CD4-positive, alpha-beta T cell (primary cell): ENCODE measurements around the gene TAF6L. TPM values are rescaled to one million over a fixed set of nuclear protein-coding genes. Genes with fewer than 3 reads are reported as not detected.

ENCODE experiments used
- ATAC-seq: fragments of 200-7000 bp; cut with Tn5 transposase; one replicate; pipeline ENCODE4 v1.10.0; 2022; ENCODE audit warnings: mild to moderate bottlenecking; ENCODE audit not compliant: poor library complexity
- CTCF ChIA-PET: fragments of 350-600 bp; sonication (Branson Sonifier 250); formaldehyde crosslinking; loops from one replicate; lab custom pipeline; 2021; ENCODE audit warnings: antibody characterized with exemption, inconsistent platforms; lab: Charles Lee
- POLR2A ChIA-PET: fragments of 350-600 bp; sonication (Branson Sonifier 250); formaldehyde crosslinking; loops from one replicate; lab custom pipeline; 2021; ENCODE audit warnings: antibody characterized with exemption, inconsistent platforms; lab: Charles Lee
- DNase-seq, 14 experiments: peaks; one replicate each; pipeline ENCODE4 v3.0.0-alpha.2; 2013 to 2020; ENCODE audit warnings: mixed read lengths in 2 of 14
- H3K27ac ChIP-seq, 2 donors: one replicate each; pipeline versions ENCODE4 v1.5.1 to v1.7.0; 2013; ENCODE audit warnings: low read length in 2 of 2, low read depth in 1 of 2, mild to moderate bottlenecking in 1 of 2
- H3K27me3 ChIP-seq, 2 experiments: 1 replicate in 1 of 2; 2 replicates in 1 of 2; pipeline versions ENCODE4 v1.6.1 to v1.7.0; 2013; ENCODE audit warnings: low read length in 2 of 2, control low read depth in 1 of 2, mild to moderate bottlenecking in 1 of 2, moderate library complexity in 1 of 2; ENCODE audit not compliant: insufficient read depth in 2 of 2, control insufficient read depth in 1 of 2
- H3K36me3 ChIP-seq: one replicate; pipeline ENCODE4 v1.6.1; 2013; ENCODE audit warnings: low read length, control low read depth; ENCODE audit not compliant: insufficient read depth
- H3K4me1 ChIP-seq: one replicate; pipeline ENCODE4 v1.6.1; 2013; ENCODE audit warnings: low read length, control low read depth; ENCODE audit not compliant: insufficient read depth
- H3K4me3 ChIP-seq: one replicate; pipeline ENCODE4 v1.5.1; 2013; ENCODE audit warnings: mild to moderate bottlenecking, low read length, moderate library complexity
- H3K9me3 ChIP-seq, 2 experiments: 1 replicate in 1 of 2; 2 replicates in 1 of 2; pipeline versions ENCODE4 v1.6.1 to v1.7.0; 2013; ENCODE audit warnings: low read length in 2 of 2, mild to moderate bottlenecking in 2 of 2, control low read depth in 1 of 2, moderate library complexity in 1 of 2; ENCODE audit not compliant: control insufficient read depth in 1 of 2, insufficient read depth in 1 of 2
- H3K27ac Mint-ChIP-seq: one replicate; pipeline ENCODE4 v1.8.0; 2020; ENCODE audit warnings: mixed read lengths
- H3K27me3 Mint-ChIP-seq: one replicate; pipeline ENCODE4 v1.8.0; 2021; ENCODE audit warnings: mixed read lengths
- H3K36me3 Mint-ChIP-seq: one replicate; pipeline ENCODE4 v1.8.0; 2021; ENCODE audit warnings: low read depth, mixed read lengths
- H3K4me1 Mint-ChIP-seq: one replicate; pipeline ENCODE4 v1.8.0; 2021; ENCODE audit warnings: low read depth, mixed read lengths
- H3K4me3 Mint-ChIP-seq: one replicate; pipeline ENCODE4 v1.8.0; 2020; ENCODE audit warnings: mild to moderate bottlenecking, mixed read lengths
- H3K9me3 Mint-ChIP-seq: one replicate; pipeline ENCODE4 v1.8.0; 2020; ENCODE audit warnings: mixed read lengths
- CTCF ChIP-seq: fragments of 200-600 bp; IDR thresholded peaks from one replicate; pipeline ENCODE4 v1.8.0; 2022; ENCODE audit warnings: antibody characterized with exemption, mild to moderate bottlenecking
- intact Hi-C, 2 experiments: fragments of 100-400 bp; cut with DNase I in 1 of 2; cut with micrococcal nuclease in 1 of 2; formaldehyde crosslinking; loops; one replicate each; pipeline versions ENCODE4 v1.15.1 to v1.9.0; 2023 to 2025; cut with DNase I, micrococcal nuclease
- microRNA-seq: library from miRNA; unstranded; fragments of <30 nt; microRNA quantifications from one replicate; pipeline ENCODE4 v1.2.0, GENCODE V29; 2021; ENCODE audit warnings: borderline microRNAs expressed, borderline replicate concordance
- total RNA-seq, 174 experiments: library from RNA in 2 of 174; stranded (reverse) in 2 of 174; gene quantifications; one replicate each; pipeline ENCODE4 v1.2.3 and lab custom pipeline; 2021 to 2026

Gene TAF6L
- total RNA-seq, 2 experiments from 2014 or later: 11.5 to 11.8 TPM

- CTCF ChIA-PET: interaction anchor here (4.6 kb wide), 1 partner anchor 49 kb away, joined by 41 read pairs; the partner anchor contains the start of gene TMEM179B
- H3K36me3 Mint-ChIP-seq: peaks cover 77% of the 10 kb centered on the region
- ATAC-seq (no peak), DNase-seq (no peak)
- Histone ChIP-seq H3K27me3 (no peaks in the 10 kb centered on the region), H3K4me3 (no peak overlapping the region), H3K4me1 (peaks cover 45% of the 10 kb centered on the region), H3K9me3 (no peaks in the 10 kb centered on the region), H3K36me3 (peaks cover 37% of the 10 kb centered on the region), H3K27ac (no peak overlapping the region)
- no peak for TF ChIP-seq CTCF
- H3K27ac Mint-ChIP-seq: no peak overlapping the region
- POLR2A ChIA-PET: no interaction called here
- intact Hi-C loops: no loop called here
- H3K4me3 Mint-ChIP-seq: peak overlapping the region; percentile 39
- H3K4me1 Mint-ChIP-seq: peaks cover 51% of the 10 kb centered on the region
- H3K27me3 Mint-ChIP-seq: no peaks in the 10 kb centered on the region
- no peaks in the 10 kb centered on the region for H3K9me3 Mint-ChIP-seq
Measured at GRCh38 chr11:62835336-62835735, 64.1 kb downstream of the TAF6L start.

Small RNA genes lying within 50 kb of the gene (microRNA-seq; reads per million reads assigned to microRNA genes)
- 1.8 reads per million for gene MIR6514
- not detected for gene MIR6748

Other genes starting within 250 kb of the TAF6L start
- gene AHNAK, start 224.6 kb upstream of the TAF6L start, total RNA-seq: 100 to 1,000 TPM; 320 to 332 TPM
- 1,000 to 10,000 TPM; 2,181 to 2,269 TPM for gene EEF1G, start 197.5 kb upstream of the TAF6L start, total RNA-seq
- 10 to 100 TPM; 25.5 to 26.2 TPM for gene TUT1, start 179.9 kb upstream of the TAF6L start, total RNA-seq
- gene MTA2, start 169.5 kb upstream of the TAF6L start, total RNA-seq: 100 to 1,000 TPM; 167 to 172 TPM
- 100 to 1,000 TPM; 142 to 144 TPM for gene EML3, start 158.6 kb upstream of the TAF6L start, total RNA-seq
- under 1 TPM; 0.42 to 0.71 TPM for gene ROM1, start 158.1 kb upstream of the TAF6L start, total RNA-seq
- gene B3GAT3, start 149.4 kb upstream of the TAF6L start, total RNA-seq: 10 to 100 TPM; 47.2 to 49.5 TPM
- gene GANAB, start 124.8 kb upstream of the TAF6L start, total RNA-seq: 100 to 1,000 TPM; 181 to 182 TPM
- gene INTS5, start 118.1 kb upstream of the TAF6L start, total RNA-seq: 10 to 100 TPM; 16.3 TPM
- gene C11orf98, start 106.2 kb upstream of the TAF6L start, total RNA-seq: 10 to 100 TPM; 14.3 to 18.5 TPM
- 10 to 100 TPM; 17.8 to 18.8 TPM for gene CSKMT, start 106.1 kb upstream of the TAF6L start, total RNA-seq
- gene UQCC3, start 99.7 kb upstream of the TAF6L start, total RNA-seq: 1 to 10 TPM; 1.5 to 2.3 TPM
- gene LBHD1, start 99.1 kb upstream of the TAF6L start, total RNA-seq: 10 to 100 TPM; 10.4 to 10.5 TPM
- 100 to 1,000 TPM; 196 to 222 TPM for gene UBXN1, start 92.3 kb upstream of the TAF6L start, total RNA-seq
- gene LRRN4CL, start 81.9 kb upstream of the TAF6L start, total RNA-seq: not detected
- 10 to 100 TPM; 17.1 to 20.0 TPM for gene BSCL2, start 64.0 kb upstream of the TAF6L start, total RNA-seq
- not detected for gene GNG3, start 63.7 kb upstream of the TAF6L start, total RNA-seq
- gene HNRNPUL2, start 43.9 kb upstream of the TAF6L start, total RNA-seq: 10 to 100 TPM; 35.2 to 37.6 TPM
- gene TTC9C, start 42.9 kb upstream of the TAF6L start, total RNA-seq: 1 to 10 TPM; 5.2 to 7.0 TPM
- 1 to 10 TPM; 2.3 to 3.5 TPM for gene ZBTB3, start 17.2 kb upstream of the TAF6L start, total RNA-seq
- 10 to 100 TPM; 45.3 to 47.9 TPM for gene POLR2G, start 9.8 kb upstream of the TAF6L start, total RNA-seq
- gene TMEM179B, start 16.0 kb downstream of the TAF6L start, total RNA-seq: 10 to 100 TPM; 34.7 to 37.4 TPM
- 1 to 10 TPM; 6.2 to 8.7 TPM for gene TMEM223, start 20.6 kb downstream of the TAF6L start, total RNA-seq
- gene NXF1, start 34.0 kb downstream of the TAF6L start, total RNA-seq: 100 to 1,000 TPM; 343 to 358 TPM
- 100 to 1,000 TPM in 1 of 2 experiments, 10 to 100 TPM in 1; 93.1 to 104 TPM for gene STX5, start 60.7 kb downstream of the TAF6L start, total RNA-seq
- gene TEX54, start 61.4 kb downstream of the TAF6L start, total RNA-seq: under 1 TPM in 1 of 2 experiments, not detected in 1; 0.59 TPM
- gene WDR74, start 68.2 kb downstream of the TAF6L start, total RNA-seq: 100 to 1,000 TPM; 289 to 297 TPM
- 100 to 1,000 TPM; 231 to 234 TPM for gene SLC3A2, start 109.5 kb downstream of the TAF6L start, total RNA-seq
- not detected for gene CHRM1, start 150.0 kb downstream of the TAF6L start, total RNA-seq
- gene SLC22A6, start 213.6 kb downstream of the TAF6L start, total RNA-seq: not detected
- not detected for gene SLC22A8, start 244.4 kb downstream of the TAF6L start, total RNA-seq